ENCODE data around the gene LPCAT4.

The LPCAT4 gene

GRCh38 chr15:34365091-34365825 lies 1.7 kb downstream of the LPCAT4 start:
- Histone ChIP-seq H3K9me2 (replicated peaks; ENCODE audit: insufficient read depth, low read length) (no peaks in the 10 kb centered on the region), H3K4me3 (ENCODE audit: insufficient read depth, low read length, poor library complexity, severe bottlenecking) (peak overlapping the region; percentile 89), H3K9ac (ENCODE audit: low read length) (peak overlapping the region; percentile 88; the same call in 1 of the 2 replicates), H4K20me1 (ENCODE audit: low read depth, low read length) (no peaks in the 10 kb centered on the region), H3K4me2 (ENCODE audit: low read depth, low read length, poor library complexity, severe bottlenecking) (peak overlapping the region; percentile 74), H3K36me3 (ENCODE audit: low read length) (no peaks in the 10 kb centered on the region), H3K9me3 (ENCODE audit: insufficient read depth, low read length) (no peaks in the 10 kb centered on the region), H3F3A (ENCODE audit: insufficient read depth) (peaks cover 5% of the 10 kb centered on the region), H3K79me2 (ENCODE audit: insufficient read depth, low read length) (peaks cover 18% of the 10 kb centered on the region; the same call in 1 of the 2 replicates), H2AFZ (ENCODE audit: low read depth, low read length, severe bottlenecking) (no peak overlapping the region), H3K27ac (ENCODE audit: low read depth, low read length) (no peak overlapping the region), H3K27me3 (ENCODE audit: low read length) (no peaks in the 10 kb centered on the region)
- no peak for TF ChIP-seq EZH2phosphoT487 (conservative IDR thresholded peaks at IDR 0.05; ENCODE audit: low read length)
- TF ChIP-seq CTCF (IDR thresholded peaks at IDR 0.05; ENCODE audit: insufficient read depth, low read length, poor library complexity, severe bottlenecking) = no peak

- H3F3A ChIP-seq (ENCODE audit: insufficient read depth) = peaks cover 5% of the 10 kb centered on the region
- no peaks in the 10 kb centered on the region for H4K20me1 ChIP-seq (ENCODE audit: low read depth, low read length)
- H3K9ac ChIP-seq (ENCODE audit: low read length) = no peak overlapping the region
- H3K9me2 ChIP-seq (replicated peaks; ENCODE audit: insufficient read depth, low read length) = no peaks in the 10 kb centered on the region
- H3K27me3 ChIP-seq (ENCODE audit: low read length) = no peaks in the 10 kb centered on the region
- H3K9me3 ChIP-seq (ENCODE audit: insufficient read depth, low read length) = no peaks in the 10 kb centered on the region
- H3K27ac ChIP-seq (ENCODE audit: low read depth, low read length) = no peak overlapping the region
- TF ChIP-seq CTCF (IDR thresholded peaks at IDR 0.05; ENCODE audit: insufficient read depth, low read length, poor library complexity, severe bottlenecking) = no peak
- no peak for TF ChIP-seq EZH2phosphoT487 (conservative IDR thresholded peaks at IDR 0.05; ENCODE audit: low read length)
- H2AFZ ChIP-seq (ENCODE audit: low read depth, low read length, severe bottlenecking) = no peak overlapping the region
- H3K4me3 ChIP-seq (ENCODE audit: insufficient read depth, low read length, poor library complexity, severe bottlenecking) = no peak overlapping the region
- H3K36me3 ChIP-seq (ENCODE audit: low read length) = no peaks in the 10 kb centered on the region
- peaks cover 18% of the 10 kb centered on the region; the same call in 1 of the 2 replicates for H3K79me2 ChIP-seq (ENCODE audit: insufficient read depth, low read length)
- no peak overlapping the region for H3K4me2 ChIP-seq (ENCODE audit: low read depth, low read length, poor library complexity, severe bottlenecking)
These were observed 3.0 kb downstream of the LPCAT4 start for GRCh38 chr15:34364041-34364440.

GRCh38 chr15:34362047-34362773 lies 4.8 kb downstream of the LPCAT4 start:
- no peaks in the 10 kb centered on the region for H3K9me2 ChIP-seq (replicated peaks; ENCODE audit: insufficient read depth, low read length)
- no peak for TF ChIP-seq CTCF (IDR thresholded peaks at IDR 0.05; ENCODE audit: insufficient read depth, low read length, poor library complexity, severe bottlenecking)
- no peak for TF ChIP-seq EZH2phosphoT487 (conservative IDR thresholded peaks at IDR 0.05; ENCODE audit: low read length)
- peaks cover 18% of the 10 kb centered on the region; the same call in 1 of the 2 replicates for H3K79me2 ChIP-seq (ENCODE audit: insufficient read depth, low read length)
- H3K9me3 ChIP-seq (ENCODE audit: insufficient read depth, low read length) = no peaks in the 10 kb centered on the region
- no peak overlapping the region for H3K27ac ChIP-seq (ENCODE audit: low read depth, low read length)
- no peak overlapping the region for H3K4me3 ChIP-seq (ENCODE audit: insufficient read depth, low read length, poor library complexity, severe bottlenecking)
- H3K36me3 ChIP-seq (ENCODE audit: low read length) = no peaks in the 10 kb centered on the region
- no peak overlapping the region for H2AFZ ChIP-seq (ENCODE audit: low read depth, low read length, severe bottlenecking)
- no peak overlapping the region for H3K4me2 ChIP-seq (ENCODE audit: low read depth, low read length, poor library complexity, severe bottlenecking)
- H3K27me3 ChIP-seq (ENCODE audit: low read length) = no peaks in the 10 kb centered on the region
- H3F3A ChIP-seq (ENCODE audit: insufficient read depth) = no peaks in the 10 kb centered on the region
- no peak overlapping the region for H3K9ac ChIP-seq (ENCODE audit: low read length)
- no peaks in the 10 kb centered on the region for H4K20me1 ChIP-seq (ENCODE audit: low read depth, low read length)

Data from SU-DHL-6 (cell line).